Measurements from ENCODE around the gene PLSCR2. TPM values are rescaled to one million over a fixed set of nuclear protein-coding genes. Genes with fewer than 3 reads are reported as not detected.

The PLSCR2 gene
- total and polyA plus RNA-seq, 7 donors, result not detected

DNA sequence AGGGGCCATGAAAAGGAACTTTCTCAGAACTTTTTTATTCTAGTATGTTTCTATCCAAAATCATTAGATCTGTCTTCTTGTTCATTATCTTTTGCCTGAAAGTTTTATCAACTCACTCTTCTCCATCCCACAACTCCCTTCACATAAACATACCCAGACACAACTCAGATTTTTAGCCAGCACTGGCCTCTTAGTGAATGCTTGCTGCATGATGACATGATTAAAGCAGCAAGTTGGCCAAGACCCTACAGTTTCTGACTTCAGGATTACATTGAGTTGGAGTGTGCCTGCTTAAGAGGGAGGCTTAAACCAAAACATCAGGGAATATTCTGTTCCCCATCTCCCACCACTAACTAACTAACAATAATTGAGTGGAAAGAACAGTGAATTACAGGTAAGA is 38.1 kb downstream of the PLSCR2 start:
- no peaks in the 10 kb centered on the region for H3K36me3 ChIP-seq (ENCODE audit: insufficient read depth in 1 of 2, low read depth in 1 of 2)
- intact Hi-C loops (cut with DNase I), result no loop called here
- TF ChIP-seq, protein P1, sequence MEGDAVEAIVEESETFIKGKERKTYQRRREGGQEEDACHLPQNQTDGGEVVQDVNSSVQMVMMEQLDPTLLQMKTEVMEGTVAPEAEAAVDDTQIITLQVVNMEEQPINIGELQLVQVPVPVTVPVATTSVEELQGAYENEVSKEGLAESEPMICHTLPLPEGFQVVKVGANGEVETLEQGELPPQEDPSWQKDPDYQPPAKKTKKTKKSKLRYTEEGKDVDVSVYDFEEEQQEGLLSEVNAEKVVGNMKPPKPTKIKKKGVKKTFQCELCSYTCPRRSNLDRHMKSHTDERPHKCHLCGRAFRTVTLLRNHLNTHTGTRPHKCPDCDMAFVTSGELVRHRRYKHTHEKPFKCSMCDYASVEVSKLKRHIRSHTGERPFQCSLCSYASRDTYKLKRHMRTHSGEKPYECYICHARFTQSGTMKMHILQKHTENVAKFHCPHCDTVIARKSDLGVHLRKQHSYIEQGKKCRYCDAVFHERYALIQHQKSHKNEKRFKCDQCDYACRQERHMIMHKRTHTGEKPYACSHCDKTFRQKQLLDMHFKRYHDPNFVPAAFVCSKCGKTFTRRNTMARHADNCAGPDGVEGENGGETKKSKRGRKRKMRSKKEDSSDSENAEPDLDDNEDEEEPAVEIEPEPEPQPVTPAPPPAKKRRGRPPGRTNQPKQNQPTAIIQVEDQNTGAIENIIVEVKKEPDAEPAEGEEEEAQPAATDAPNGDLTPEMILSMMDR (IDR thresholded peaks at IDR 0.05), result no peak
- no peaks in the 10 kb centered on the region for H3K9me3 ChIP-seq
- H3K4me1 ChIP-seq, result no peaks in the 10 kb centered on the region
- DNase-seq, result no peak
- no peak overlapping the region for H3K27ac ChIP-seq
- H3K27me3 ChIP-seq (ENCODE audit: insufficient read depth in 3 of 3, low read length in 2 of 3), result no peaks in the 10 kb centered on the region
- no peak for ATAC-seq
- no peak overlapping the region for H3K4me3 ChIP-seq

DNA sequence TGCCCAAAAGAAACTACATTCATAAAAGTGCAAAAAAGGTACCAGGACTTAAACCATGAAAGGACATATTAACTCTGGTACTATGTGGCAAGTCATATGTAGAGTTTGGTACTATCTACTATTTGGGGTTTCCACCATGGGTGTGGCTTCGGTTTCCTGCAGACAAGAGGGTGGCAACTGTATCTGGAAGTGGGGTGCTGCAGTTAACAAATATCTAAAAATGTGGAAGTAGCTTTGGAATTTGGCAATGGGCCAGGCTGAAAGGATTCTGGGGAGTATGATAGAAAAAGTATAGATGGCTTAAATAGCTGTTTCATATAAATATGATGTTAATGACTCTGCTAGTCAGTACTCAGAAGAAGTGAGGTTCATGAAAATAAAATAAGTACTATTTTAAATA is 44.0 kb downstream of the PLSCR2 start:
- intact Hi-C loops (cut with DNase I), result no loop called here
- H3K36me3 ChIP-seq (ENCODE audit: insufficient read depth in 1 of 2, low read depth in 1 of 2), result no peaks in the 10 kb centered on the region
- no peaks in the 10 kb centered on the region for H3K27me3 ChIP-seq (ENCODE audit: insufficient read depth in 3 of 3, low read length in 2 of 3)
- no peaks in the 10 kb centered on the region for H3K4me1 ChIP-seq
- no peaks in the 10 kb centered on the region for H3K9me3 ChIP-seq
- H3K27ac ChIP-seq, result no peak overlapping the region
- DNase-seq (no peak), ATAC-seq (no peak)
- no peak overlapping the region for H3K4me3 ChIP-seq
- 90 to 92% (median 91%) methylated on average over 1 of the region's 1 CpG for WGBS, 3 donors
- TF ChIP-seq, protein P1 (IDR thresholded peaks at IDR 0.05), result no peak

- no peaks in the 10 kb centered on the region for H3K4me1 ChIP-seq
- ATAC-seq (no peak), DNase-seq (no peak)
- no peak overlapping the region for H3K4me3 ChIP-seq
- no peak overlapping the region for H3K27ac ChIP-seq
- no peaks in the 10 kb centered on the region for H3K36me3 ChIP-seq (ENCODE audit: insufficient read depth in 1 of 2, low read depth in 1 of 2)
- TF ChIP-seq, protein P1 (IDR thresholded peaks at IDR 0.05), result no peak
- WGBS, 3 donors, result 48 to 57% (median 54%) methylated on average over 5 of the region's 5 CpGs
- no peaks in the 10 kb centered on the region for H3K9me3 ChIP-seq
- intact Hi-C loops (cut with DNase I), result no loop called here
- H3K27me3 ChIP-seq (ENCODE audit: insufficient read depth in 3 of 3, low read length in 2 of 3), result no peaks in the 10 kb centered on the region
Observed at GRCh38 chr3:146421819-146422759, 47.3 kb downstream of the PLSCR2 start.

DNA sequence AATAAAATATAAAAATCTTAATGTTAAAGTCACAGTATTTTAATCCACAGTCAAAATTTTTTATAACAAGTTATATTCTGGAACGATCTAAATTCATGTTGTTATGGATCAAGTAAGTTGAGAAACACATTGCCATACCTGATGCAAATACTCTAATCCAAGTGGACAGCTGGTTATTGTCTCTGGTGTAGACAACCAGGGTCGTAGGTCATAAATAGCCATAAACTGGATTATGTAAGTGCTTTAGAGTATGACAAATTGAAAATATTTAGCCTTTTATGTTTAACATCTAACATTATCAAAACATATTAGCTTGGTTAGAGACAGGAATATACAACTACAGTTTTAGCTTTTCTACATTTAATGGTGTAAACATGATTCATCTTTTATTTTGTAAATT is 53.0 kb downstream of the PLSCR2 start:
- ATAC-seq (no peak), DNase-seq (no peak)
- H3K27me3 ChIP-seq (ENCODE audit: insufficient read depth in 3 of 3, low read length in 2 of 3), result no peaks in the 10 kb centered on the region
- TF ChIP-seq, protein P1 (IDR thresholded peaks at IDR 0.05), result no peak
- no peaks in the 10 kb centered on the region for H3K9me3 ChIP-seq
- H3K27ac ChIP-seq, result no peak overlapping the region
- 33 to 44% (median 39%) methylated on average over 2 of the region's 2 CpGs for WGBS, 3 donors
- no peaks in the 10 kb centered on the region for H3K36me3 ChIP-seq (ENCODE audit: insufficient read depth in 1 of 2, low read depth in 1 of 2)
- no peaks in the 10 kb centered on the region for H3K4me1 ChIP-seq
- intact Hi-C loops (cut with DNase I), result no loop called here
- no peak overlapping the region for H3K4me3 ChIP-seq

All from psoas muscle (tissue), 8 donors.